HG03571 (cell line): ENCODE measurements around the gene SEL1L3.

Experiments used
- ATAC-seq: cut with Tn5 transposase; IDR thresholded peaks from one replicate; pipeline ENCODE4 v1.9.1; 2021; ENCODE audit not compliant: unreplicated experiment

SEL1L3 gene

DNA sequence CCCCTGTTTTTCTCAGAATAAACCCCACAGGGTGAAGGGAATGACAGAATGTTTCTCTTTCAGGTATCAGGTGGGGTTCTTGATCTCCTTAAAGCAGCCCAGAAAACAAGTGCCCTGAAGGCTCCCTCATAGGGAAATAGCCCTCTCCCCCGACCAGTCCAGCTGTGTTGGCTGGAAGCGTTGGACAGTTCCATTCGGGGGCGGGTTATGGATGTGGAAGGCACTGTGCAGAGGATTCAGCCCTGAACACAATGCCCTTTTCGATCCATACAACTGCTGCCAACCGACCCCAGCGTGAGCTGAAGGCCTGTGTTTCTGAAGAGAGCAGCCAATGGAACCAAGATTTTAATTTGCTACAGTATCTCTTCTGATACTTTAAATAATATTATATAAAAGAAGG, 41.5 kb downstream of the SEL1L3 start:
- no peak for ATAC-seq

DNA sequence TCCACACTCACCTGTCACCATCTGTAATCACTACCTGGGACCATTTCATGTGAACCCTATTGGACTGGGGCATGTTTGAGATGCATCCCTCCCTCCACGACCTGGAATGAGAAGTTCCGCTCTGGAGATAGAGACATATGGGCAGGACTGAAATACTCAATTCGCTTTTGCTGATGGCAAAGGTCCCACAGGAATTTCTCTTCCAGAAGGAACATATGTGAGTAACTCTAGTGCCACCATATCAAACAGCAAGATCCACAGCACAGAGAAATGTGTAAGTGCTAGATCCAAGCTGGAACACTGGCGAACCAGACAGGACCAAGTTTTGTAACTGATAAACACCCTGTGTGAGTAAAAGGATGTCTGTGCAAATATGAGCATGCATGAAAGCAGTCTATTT, 43.9 kb downstream of the SEL1L3 start:
- no peak for ATAC-seq

DNA sequence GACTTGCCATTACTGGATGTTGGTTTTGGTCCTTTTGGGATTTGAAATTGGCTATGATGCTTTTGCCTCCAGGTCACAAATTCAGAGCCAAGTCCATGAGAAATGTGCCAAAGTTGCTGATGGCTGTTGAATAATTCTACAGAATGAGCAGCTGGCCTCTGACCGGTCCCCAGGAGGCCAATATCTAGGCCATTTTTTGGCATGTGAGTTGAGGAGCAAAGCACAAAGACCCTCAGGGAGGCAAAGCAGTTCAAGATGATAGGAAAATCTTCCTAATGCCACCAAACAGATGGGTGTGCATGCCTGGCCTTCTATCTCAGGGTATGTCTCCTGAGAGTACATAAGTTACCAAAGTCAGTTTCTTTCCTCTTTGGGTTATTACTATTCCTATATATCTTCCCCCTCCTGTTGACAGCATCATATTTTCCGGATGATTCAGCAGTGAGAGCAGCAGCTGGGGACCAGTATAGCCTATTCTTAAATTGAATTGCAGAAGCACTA, 44.4 kb downstream of the SEL1L3 start:
- ATAC-seq, result no peak

GRCh38 chr4:25817059-25817681, 45.6 kb downstream of the SEL1L3 start:
- ATAC-seq, result no peak

DNA sequence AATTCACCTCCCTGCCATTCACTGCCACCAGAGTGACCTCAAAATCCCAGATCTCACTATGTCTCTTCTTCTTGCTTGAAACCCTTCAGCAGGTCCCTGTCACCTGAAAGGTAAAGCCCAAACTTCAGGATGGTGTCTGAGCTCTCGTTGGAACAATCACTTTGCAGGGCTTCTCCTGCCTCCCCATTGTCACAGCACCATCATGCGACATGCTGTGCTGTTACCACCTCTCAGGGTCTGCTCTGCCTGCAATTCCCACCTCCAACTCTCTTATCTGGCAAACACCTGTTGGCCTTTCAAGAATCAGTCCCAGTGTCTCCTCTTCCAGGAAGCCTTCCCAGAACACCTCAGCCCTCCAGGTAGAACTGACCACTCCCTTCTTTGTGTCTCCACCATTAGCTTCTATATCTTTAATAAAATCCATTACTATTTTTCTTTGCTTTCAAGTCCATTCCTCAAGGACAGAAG, 46.2 kb downstream of the SEL1L3 start:
- ATAC-seq, result no peak

- ATAC-seq, result no peak
These were observed 47.2 kb downstream of the SEL1L3 start for GRCh38 chr4:25815586-25815985.

- no peak for ATAC-seq
These were observed 48.3 kb downstream of the SEL1L3 start for GRCh38 chr4:25814301-25815136.

DNA sequence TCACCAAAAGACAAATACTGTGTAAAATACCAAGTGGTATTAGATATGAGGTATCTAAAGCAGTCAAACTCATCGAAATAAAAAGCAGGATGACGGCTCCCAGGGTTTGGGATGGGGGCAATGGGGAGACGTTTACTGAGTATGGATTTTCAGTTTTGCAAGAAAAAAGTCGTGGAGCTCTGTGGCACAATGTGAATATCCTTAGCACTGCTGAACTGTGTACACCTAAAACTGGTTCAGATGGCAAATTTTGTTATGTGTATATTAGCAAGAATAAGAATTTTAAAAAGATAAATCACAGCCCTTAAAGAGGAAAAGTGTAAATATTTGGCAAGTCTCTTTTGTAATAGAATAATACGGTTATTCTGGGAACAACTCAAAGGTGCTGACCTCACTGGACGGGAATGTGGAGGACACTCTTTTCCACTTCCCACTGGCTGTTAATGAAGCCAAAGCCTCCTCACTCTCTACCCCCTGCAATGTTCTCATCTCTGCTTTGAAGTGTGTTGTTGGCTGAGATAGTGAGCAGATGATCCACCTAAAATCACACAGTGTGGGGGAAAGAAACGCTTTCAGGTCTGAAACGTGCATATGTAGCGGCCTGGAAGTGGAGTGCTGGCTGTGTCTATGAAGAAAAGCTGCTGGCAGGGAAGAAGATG, 49.2 kb downstream of the SEL1L3 start:
- ATAC-seq, result no peak

GRCh38 chr4:25811841-25812240, 50.9 kb downstream of the SEL1L3 start:
- ATAC-seq, result no peak

DNA sequence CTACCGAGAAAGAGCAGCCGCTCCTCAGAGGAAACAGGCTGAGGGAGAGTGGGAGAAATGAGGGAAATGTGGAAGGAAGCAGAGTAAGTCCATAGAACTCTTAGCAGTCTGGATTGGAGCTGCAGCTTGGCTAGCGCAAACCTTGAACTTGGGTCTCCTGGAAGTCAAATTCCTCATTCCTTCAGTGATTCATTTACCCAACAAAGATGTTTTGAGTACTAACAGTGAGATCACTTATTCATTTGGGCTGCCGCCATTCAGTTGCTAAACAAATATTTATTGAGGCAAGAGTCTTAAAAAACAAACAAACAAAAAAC, 51.5 kb downstream of the SEL1L3 start:
- no peak for ATAC-seq

- no peak for ATAC-seq
These were observed 52.1 kb downstream of the SEL1L3 start for GRCh38 chr4:25810461-25811373.

DNA sequence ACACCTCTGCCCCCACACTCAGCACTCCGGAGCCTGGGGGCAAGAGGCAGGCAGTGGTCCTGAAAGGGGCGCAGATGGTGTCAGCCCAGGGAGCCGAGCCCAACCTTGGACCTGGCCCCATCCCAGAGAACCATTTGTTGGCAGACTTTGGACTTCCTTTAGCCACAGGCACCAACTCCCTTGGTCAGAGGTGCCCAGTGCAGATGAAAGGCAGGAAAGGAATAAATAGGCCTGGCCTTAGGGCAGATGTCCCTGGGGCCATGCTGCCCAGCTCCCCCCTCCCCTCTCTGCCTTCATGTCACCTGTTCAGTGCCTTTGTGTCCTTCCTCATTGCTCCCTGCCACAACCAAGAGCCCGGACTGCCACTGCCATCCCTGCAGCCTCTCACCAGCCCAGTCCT, 52.8 kb downstream of the SEL1L3 start:
- ATAC-seq, result no peak

- no peak for ATAC-seq
These were observed 55.6 kb downstream of the SEL1L3 start for GRCh38 chr4:25807102-25807728.

- ATAC-seq, result no peak
These were observed 57.4 kb downstream of the SEL1L3 start for GRCh38 chr4:25805255-25805860.

GRCh38 chr4:25803720-25804225, 59.0 kb downstream of the SEL1L3 start:
- no peak for ATAC-seq

- no peak for ATAC-seq
These were observed 61.2 kb downstream of the SEL1L3 start for GRCh38 chr4:25801594-25801993.

- no peak for ATAC-seq
These were observed 62.5 kb downstream of the SEL1L3 start for GRCh38 chr4:25800245-25800644.

DNA sequence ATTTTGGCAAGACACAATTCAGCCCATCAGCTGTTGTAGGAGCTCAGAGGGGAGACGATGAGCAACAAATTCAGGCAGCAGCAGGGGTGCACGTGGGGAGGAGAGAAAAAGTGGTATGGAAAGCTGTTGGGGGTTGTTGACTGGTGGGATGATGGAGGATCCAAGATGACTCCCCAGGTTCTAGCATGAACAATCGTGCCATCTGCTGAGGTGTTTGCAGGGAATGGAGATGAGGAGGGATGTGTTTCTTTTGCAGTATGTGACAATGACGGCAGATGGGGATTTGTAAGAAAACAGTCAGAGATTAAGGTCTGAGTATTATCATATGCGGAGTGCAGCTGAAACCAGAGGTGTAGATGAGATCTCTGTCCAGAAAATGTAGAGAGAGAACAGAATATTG, 63.3 kb downstream of the SEL1L3 start:
- no peak for ATAC-seq

GRCh38 chr4:25797136-25797535, 65.7 kb downstream of the SEL1L3 start:
- no peak for ATAC-seq
